ENCODE data around the gene CNTNAP2.

The CNTNAP2 gene

GRCh38 chr7:148332191-148333186 lies 2215.9 kb downstream of the CNTNAP2 start:
- Histone ChIP-seq H3K4me1 (ENCODE audit: control insufficient read depth, low read depth, low read length) (peaks cover 32% of the 10 kb centered on the region), H3K27ac (ENCODE audit: low read length) (no peak overlapping the region), H3K9ac (ENCODE audit: low read length) (no peak overlapping the region), H3K27me3 (ENCODE audit: control insufficient read depth, insufficient read depth, low read length) (no peaks in the 10 kb centered on the region), H3K9me3 (ENCODE audit: control insufficient read depth, low read depth, low read length) (no peaks in the 10 kb centered on the region), H3K4me3 (ENCODE audit: low read length) (no peak overlapping the region), H3K36me3 (ENCODE audit: control insufficient read depth, low read depth, low read length) (no peaks in the 10 kb centered on the region)

GRCh38 chr7:148334441-148334956 lies 2217.9 kb downstream of the CNTNAP2 start:
- Histone ChIP-seq H3K9me3 (ENCODE audit: control insufficient read depth, low read depth, low read length) (no peaks in the 10 kb centered on the region), H3K4me3 (ENCODE audit: low read length) (no peak overlapping the region), H3K27me3 (ENCODE audit: control insufficient read depth, insufficient read depth, low read length) (peaks cover 9% of the 10 kb centered on the region), H3K27ac (ENCODE audit: low read length) (peak overlapping the region; percentile 73), H3K9ac (ENCODE audit: low read length) (peak overlapping the region; percentile 6), H3K36me3 (ENCODE audit: control insufficient read depth, low read depth, low read length) (no peaks in the 10 kb centered on the region), H3K4me1 (ENCODE audit: control insufficient read depth, low read depth, low read length) (peaks cover 47% of the 10 kb centered on the region)

- peak overlapping the region; percentile 73 for H3K27ac ChIP-seq (ENCODE audit: low read length)
- H3K27me3 ChIP-seq (ENCODE audit: control insufficient read depth, insufficient read depth, low read length), result peaks cover 9% of the 10 kb centered on the region
- H3K4me3 ChIP-seq (ENCODE audit: low read length), result no peak overlapping the region
- H3K4me1 ChIP-seq (ENCODE audit: control insufficient read depth, low read depth, low read length), result peaks cover 47% of the 10 kb centered on the region
- H3K9me3 ChIP-seq (ENCODE audit: control insufficient read depth, low read depth, low read length), result no peaks in the 10 kb centered on the region
- no peaks in the 10 kb centered on the region for H3K36me3 ChIP-seq (ENCODE audit: control insufficient read depth, low read depth, low read length)
- H3K9ac ChIP-seq (ENCODE audit: low read length), result peak overlapping the region; percentile 6
Observed at GRCh38 chr7:148334959-148335577, 2218.5 kb downstream of the CNTNAP2 start.

- H3K9ac ChIP-seq (ENCODE audit: low read length), result no peak overlapping the region
- no peaks in the 10 kb centered on the region for H3K36me3 ChIP-seq (ENCODE audit: control insufficient read depth, low read depth, low read length)
- H3K27me3 ChIP-seq (ENCODE audit: control insufficient read depth, insufficient read depth, low read length), result peaks cover 9% of the 10 kb centered on the region
- H3K27ac ChIP-seq (ENCODE audit: low read length), result no peak overlapping the region
- no peak overlapping the region for H3K4me3 ChIP-seq (ENCODE audit: low read length)
- H3K9me3 ChIP-seq (ENCODE audit: control insufficient read depth, low read depth, low read length), result no peaks in the 10 kb centered on the region
- H3K4me1 ChIP-seq (ENCODE audit: control insufficient read depth, low read depth, low read length), result peaks cover 47% of the 10 kb centered on the region
Observed at GRCh38 chr7:148335790-148336189, 2219.2 kb downstream of the CNTNAP2 start.

- H3K27me3 ChIP-seq (ENCODE audit: control insufficient read depth, insufficient read depth, low read length), result peaks cover 9% of the 10 kb centered on the region
- peaks cover 52% of the 10 kb centered on the region for H3K4me1 ChIP-seq (ENCODE audit: control insufficient read depth, low read depth, low read length)
- no peaks in the 10 kb centered on the region for H3K36me3 ChIP-seq (ENCODE audit: control insufficient read depth, low read depth, low read length)
- no peaks in the 10 kb centered on the region for H3K9me3 ChIP-seq (ENCODE audit: control insufficient read depth, low read depth, low read length)
- no peak overlapping the region for H3K27ac ChIP-seq (ENCODE audit: low read length)
- H3K9ac ChIP-seq (ENCODE audit: low read length), result no peak overlapping the region
- H3K4me3 ChIP-seq (ENCODE audit: low read length), result no peak overlapping the region
Observed at GRCh38 chr7:148336411-148336810, 2219.8 kb downstream of the CNTNAP2 start.

GRCh38 chr7:148337246-148337965 lies 2220.8 kb downstream of the CNTNAP2 start:
- no peak overlapping the region for H3K4me3 ChIP-seq (ENCODE audit: low read length)
- H3K27ac ChIP-seq (ENCODE audit: low read length), result no peak overlapping the region
- H3K36me3 ChIP-seq (ENCODE audit: control insufficient read depth, low read depth, low read length), result no peaks in the 10 kb centered on the region
- no peaks in the 10 kb centered on the region for H3K9me3 ChIP-seq (ENCODE audit: control insufficient read depth, low read depth, low read length)
- peaks cover 60% of the 10 kb centered on the region for H3K4me1 ChIP-seq (ENCODE audit: control insufficient read depth, low read depth, low read length)
- no peak overlapping the region for H3K9ac ChIP-seq (ENCODE audit: low read length)
- peaks cover 9% of the 10 kb centered on the region for H3K27me3 ChIP-seq (ENCODE audit: control insufficient read depth, insufficient read depth, low read length)

- peak overlapping the region; percentile 81 for H3K4me3 ChIP-seq (ENCODE audit: low read length)
- no peaks in the 10 kb centered on the region for H3K9me3 ChIP-seq (ENCODE audit: control insufficient read depth, low read depth, low read length)
- peaks cover 67% of the 10 kb centered on the region for H3K4me1 ChIP-seq (ENCODE audit: control insufficient read depth, low read depth, low read length)
- H3K27me3 ChIP-seq (ENCODE audit: control insufficient read depth, insufficient read depth, low read length), result peaks cover 9% of the 10 kb centered on the region
- no peaks in the 10 kb centered on the region for H3K36me3 ChIP-seq (ENCODE audit: control insufficient read depth, low read depth, low read length)
- H3K27ac ChIP-seq (ENCODE audit: low read length), result no peak overlapping the region
- H3K9ac ChIP-seq (ENCODE audit: low read length), result no peak overlapping the region
Observed at GRCh38 chr7:148337995-148338747, 2221.6 kb downstream of the CNTNAP2 start.

GRCh38 chr7:148340438-148341280 lies 2224.1 kb downstream of the CNTNAP2 start:
- no peaks in the 10 kb centered on the region for H3K36me3 ChIP-seq (ENCODE audit: control insufficient read depth, low read depth, low read length)
- H3K9me3 ChIP-seq (ENCODE audit: control insufficient read depth, low read depth, low read length), result no peaks in the 10 kb centered on the region
- H3K27me3 ChIP-seq (ENCODE audit: control insufficient read depth, insufficient read depth, low read length), result peaks cover 9% of the 10 kb centered on the region
- peak overlapping the region; percentile 83 for H3K9ac ChIP-seq (ENCODE audit: low read length)
- H3K27ac ChIP-seq (ENCODE audit: low read length), result no peak overlapping the region
- H3K4me1 ChIP-seq (ENCODE audit: control insufficient read depth, low read depth, low read length), result peaks cover 58% of the 10 kb centered on the region
- H3K4me3 ChIP-seq (ENCODE audit: low read length), result peak overlapping the region; percentile 81

GRCh38 chr7:148344406-148344805 lies 2227.8 kb downstream of the CNTNAP2 start:
- no peak overlapping the region for H3K9ac ChIP-seq (ENCODE audit: low read length)
- no peak overlapping the region for H3K4me3 ChIP-seq (ENCODE audit: low read length)
- H3K27ac ChIP-seq (ENCODE audit: low read length), result no peak overlapping the region
- H3K27me3 ChIP-seq (ENCODE audit: control insufficient read depth, insufficient read depth, low read length), result no peaks in the 10 kb centered on the region
- no peaks in the 10 kb centered on the region for H3K9me3 ChIP-seq (ENCODE audit: control insufficient read depth, low read depth, low read length)
- H3K36me3 ChIP-seq (ENCODE audit: control insufficient read depth, low read depth, low read length), result no peaks in the 10 kb centered on the region
- peaks cover 26% of the 10 kb centered on the region for H3K4me1 ChIP-seq (ENCODE audit: control insufficient read depth, low read depth, low read length)

- no peak overlapping the region for H3K27ac ChIP-seq (ENCODE audit: low read length)
- peaks cover 10% of the 10 kb centered on the region for H3K4me1 ChIP-seq (ENCODE audit: control insufficient read depth, low read depth, low read length)
- H3K9ac ChIP-seq (ENCODE audit: low read length), result no peak overlapping the region
- H3K9me3 ChIP-seq (ENCODE audit: control insufficient read depth, low read depth, low read length), result no peaks in the 10 kb centered on the region
- no peaks in the 10 kb centered on the region for H3K36me3 ChIP-seq (ENCODE audit: control insufficient read depth, low read depth, low read length)
- no peak overlapping the region for H3K4me3 ChIP-seq (ENCODE audit: low read length)
- no peaks in the 10 kb centered on the region for H3K27me3 ChIP-seq (ENCODE audit: control insufficient read depth, insufficient read depth, low read length)
Observed at GRCh38 chr7:148347981-148348380, 2231.4 kb downstream of the CNTNAP2 start.
